SK-N-SH treated with all-trans-retinoic acid at 6 μM for 48 hours (cell line): ENCODE data around the gene HRH1.
"Not testable (repeated sequence)": the region's sequence is repeated elsewhere in the genome, so short reads cannot be mapped to it uniquely, and the experiment has no call there.

Experiments used
- ATAC-seq: fragments of 200-7000 bp; cut with Tn5 transposase; 3 replicates; pipeline ENCODE4 v1.9.1; 2020; ENCODE audit warnings: mild to moderate bottlenecking, moderate library complexity
- ARNTL ChIP-seq: fragments of 450-650 bp; formaldehyde crosslinking; IDR thresholded peaks from 2 replicates; pipeline ENCODE4 v1.5.0; 2020; ENCODE audit warnings: low read depth, mild to moderate bottlenecking, moderate library complexity, borderline replicate concordance
- BACH2 ChIP-seq: fragments of 250-450 bp; sonication (Bioruptor Pico); IDR thresholded peaks from 2 replicates; pipeline ENCODE4 v1.9.0; 2021; ENCODE audit warnings: mild to moderate bottlenecking, borderline replicate concordance
- CREB5 ChIP-seq: fragments of 250-450 bp; sonication (Bioruptor Pico); IDR thresholded peaks from 2 replicates; pipeline ENCODE4 v1.5.1; 2020; ENCODE audit warnings: low read depth, mild to moderate bottlenecking, moderate library complexity
- CSDC2 ChIP-seq: fragments of 250-450 bp; sonication (Bioruptor Pico); IDR thresholded peaks from 2 replicates; pipeline ENCODE4 v1.5.0; 2020; ENCODE audit warnings: mild to moderate bottlenecking, moderate library complexity
- CSRNP3 ChIP-seq: fragments of 250-450 bp; sonication (Bioruptor Pico); IDR thresholded peaks from 2 replicates; pipeline ENCODE4 v1.5.1; 2021; ENCODE audit warnings: mild to moderate bottlenecking, moderate library complexity
- ESRRG ChIP-seq: fragments of 250-450 bp; sonication (Bioruptor Pico); IDR thresholded peaks from 2 replicates; pipeline ENCODE4 v1.6.1; 2021; ENCODE audit warnings: mild to moderate bottlenecking
- GLIS3 ChIP-seq: fragments of 250-450 bp; sonication (Bioruptor Pico); IDR thresholded peaks from 2 replicates; pipeline ENCODE4 v1.5.0; 2020; ENCODE audit warnings: mild to moderate bottlenecking, moderate library complexity
- ISL1 ChIP-seq: fragments of 250-450 bp; sonication (Bioruptor Pico); IDR thresholded peaks from 2 replicates; pipeline ENCODE4 v2.1.2; 2022; ENCODE audit warnings: mild to moderate bottlenecking, moderate library complexity
- PATZ1 ChIP-seq: fragments of 250-450 bp; sonication (Bioruptor Pico); IDR thresholded peaks from 2 replicates; pipeline ENCODE4 v1.8.0; 2020; ENCODE audit warnings: mild to moderate bottlenecking, moderate library complexity, borderline replicate concordance
- POU6F1 ChIP-seq: fragments of 250-450 bp; sonication (Bioruptor Pico); IDR thresholded peaks from 2 replicates; pipeline ENCODE4 v1.8.0; 2021; ENCODE audit warnings: low read depth, mild to moderate bottlenecking, moderate library complexity, borderline replicate concordance
- PPARA ChIP-seq: fragments of 250-450 bp; sonication (Bioruptor Pico); IDR thresholded peaks from 2 replicates; pipeline ENCODE4 v1.5.0; 2020; ENCODE audit warnings: mild to moderate bottlenecking, borderline replicate concordance
- RARB ChIP-seq: fragments of 250-450 bp; sonication (Bioruptor Pico); IDR thresholded peaks from 2 replicates; pipeline ENCODE4 v1.8.0; 2021; ENCODE audit warnings: mild to moderate bottlenecking, moderate library complexity
- SNAI2 ChIP-seq: fragments of 250-450 bp; sonication (Bioruptor Pico); IDR thresholded peaks from 2 replicates; pipeline ENCODE4 v1.5.0; 2020; ENCODE audit warnings: mild to moderate bottlenecking, moderate library complexity
- TCF4 ChIP-seq: fragments of 250-450 bp; sonication (Bioruptor Pico); IDR thresholded peaks from 2 replicates; pipeline ENCODE4 v1.8.0; 2021; ENCODE audit warnings: mild to moderate bottlenecking, moderate library complexity, borderline replicate concordance
- TSHZ2 ChIP-seq: fragments of 250-450 bp; sonication (Bioruptor Pico); IDR thresholded peaks from 2 replicates; pipeline ENCODE4 v1.5.0; 2020; ENCODE audit warnings: mild to moderate bottlenecking, moderate library complexity
- ZC3H10 ChIP-seq: fragments of 250-450 bp; sonication (Bioruptor Pico); IDR thresholded peaks from 2 replicates; pipeline ENCODE4 v1.5.1; 2021; ENCODE audit warnings: mild to moderate bottlenecking, moderate library complexity
- ZFP3 ChIP-seq: fragments of 250-450 bp; sonication (Bioruptor Pico); IDR thresholded peaks from 2 replicates; pipeline ENCODE4 v1.5.0; 2020; ENCODE audit warnings: mild to moderate bottlenecking, moderate library complexity
- ZFP30 ChIP-seq: fragments of 450-650 bp; formaldehyde crosslinking; IDR thresholded peaks from 2 replicates; pipeline ENCODE4 v1.5.0; 2022; ENCODE audit warnings: mild to moderate bottlenecking, moderate library complexity
- ZNF8 ChIP-seq: fragments of 450-650 bp; formaldehyde crosslinking; IDR thresholded peaks from 2 replicates; pipeline ENCODE4 v1.5.0; 2020; ENCODE audit warnings: mild to moderate bottlenecking, moderate library complexity

HRH1 gene

GRCh38 chr3:11213810-11214450 lies 59.6 kb downstream of the HRH1 start:
- ATAC-seq, result no peak
- TF ChIP-seq ISL1 (CRISPR knock-in tag), result no peak

GRCh38 chr3:11214451-11214978 lies 60.2 kb downstream of the HRH1 start:
- ATAC-seq, result no peak
- TF ChIP-seq ZFP30 (CRISPR knock-in tag), result no peak
- TF ChIP-seq PPARA (CRISPR knock-in tag), result no peak
- no peak for TF ChIP-seq GLIS3 (CRISPR knock-in tag)
- no peak for TF ChIP-seq ZNF8 (CRISPR knock-in tag)
- TF ChIP-seq ESRRG, result no peak
- no peak for TF ChIP-seq RARB (CRISPR knock-in tag)
- TF ChIP-seq POU6F1 (CRISPR knock-in tag), result no peak
- TF ChIP-seq ZFP3 (CRISPR knock-in tag), result no peak
- no peak for TF ChIP-seq ISL1 (CRISPR knock-in tag)
- no peak for TF ChIP-seq CSDC2 (CRISPR knock-in tag)

- not testable (repeated sequence) for ATAC-seq
Measured at GRCh38 chr3:11217370-11217769, 63.1 kb downstream of the HRH1 start.

- no peak for TF ChIP-seq CSRNP3
- TF ChIP-seq ZFP3 (CRISPR knock-in tag), result no peak
- no peak for TF ChIP-seq ESRRG
- TF ChIP-seq POU6F1 (CRISPR knock-in tag), result no peak
- no peak for TF ChIP-seq GLIS3 (CRISPR knock-in tag)
- TF ChIP-seq ZFP30 (CRISPR knock-in tag), result no peak
- no peak for TF ChIP-seq TCF4 (CRISPR knock-in tag)
- TF ChIP-seq ZNF8 (CRISPR knock-in tag), result no peak
- TF ChIP-seq ZC3H10 (CRISPR knock-in tag), result no peak
- TF ChIP-seq CREB5 (CRISPR knock-in tag), result no peak
- TF ChIP-seq ARNTL, result no peak
- no peak for TF ChIP-seq TSHZ2
- no peak for TF ChIP-seq SNAI2
- no peak for TF ChIP-seq BACH2 (CRISPR knock-in tag)
- TF ChIP-seq PATZ1 (CRISPR knock-in tag), result no peak
- ATAC-seq, result no peak
Measured at GRCh38 chr3:11220230-11220629, 65.9 kb downstream of the HRH1 start.
